Measurements from ENCODE around the gene REPIN1. TPM values are rescaled to one million over a fixed set of nuclear protein-coding genes. Genes with fewer than 3 reads are reported as not detected.

The REPIN1 gene
- total and polyA plus RNA-seq, 9 of the 15 experiments (the other 6 are each of a cell fraction or from before 2014, with no cell fraction given) = 8.1 to 283 (median 94.3) TPM

- TF ChIP-seq NKRF (IDR thresholded peaks at IDR 0.05; ENCODE audit: borderline replicate concordance) (no peak; the same call in 1 of the 2 replicates), ZNF3 (CRISPR knock-in tag; IDR thresholded peaks at IDR 0.05) (no peak), FOXA1 (IDR thresholded peaks at IDR 0.05; ENCODE audit: borderline replicate concordance) (no peak), ZFP30 (CRISPR knock-in tag; IDR thresholded peaks at IDR 0.05; ENCODE audit: borderline replicate concordance) (no peak), MAFK (IDR thresholded peaks at IDR 0.05; ENCODE audit: low read length) (peak; percentile 96), ZNF551 (CRISPR knock-in tag; IDR thresholded peaks at IDR 0.05) (no peak), ZKSCAN1 (IDR thresholded peaks at IDR 0.05; ENCODE audit: low read depth, low read length) (peak; percentile 80), ZNF217 (CRISPR knock-in tag; IDR thresholded peaks at IDR 0.05) (no peak), RBM34 (IDR thresholded peaks at IDR 0.05; ENCODE audit: borderline replicate concordance, insufficient read depth, low read length) (peak; percentile 96; the same call in 1 of the 2 replicates), SMARCB1 (IDR thresholded peaks at IDR 0.05; ENCODE audit: insufficient read length, low read depth) (no peak), SREBF1 (IDR thresholded peaks at IDR 0.05; ENCODE audit: borderline replicate concordance, low read depth, low read length) (peak; percentile 77), TRIM24 (IDR thresholded peaks at IDR 0.05) (no peak), ZNF212 (CRISPR knock-in tag; IDR thresholded peaks at IDR 0.05) (no peak), XRCC3 (IDR thresholded peaks at IDR 0.05) (no peak), ZNF253 (CRISPR knock-in tag; conservative IDR thresholded peaks at IDR 0.05) (no peak), HMGN3 (IDR thresholded peaks at IDR 0.05; ENCODE audit: borderline replicate concordance, extremely low read depth, insufficient read length, low read depth, low read length) (peak; percentile 98), SAP30 (IDR thresholded peaks at IDR 0.05; ENCODE audit: borderline replicate concordance, insufficient read depth, low read depth, low read length, poor library complexity, severe bottlenecking) (peak; percentile 66)
- TF ChIP-seq, protein P1, sequence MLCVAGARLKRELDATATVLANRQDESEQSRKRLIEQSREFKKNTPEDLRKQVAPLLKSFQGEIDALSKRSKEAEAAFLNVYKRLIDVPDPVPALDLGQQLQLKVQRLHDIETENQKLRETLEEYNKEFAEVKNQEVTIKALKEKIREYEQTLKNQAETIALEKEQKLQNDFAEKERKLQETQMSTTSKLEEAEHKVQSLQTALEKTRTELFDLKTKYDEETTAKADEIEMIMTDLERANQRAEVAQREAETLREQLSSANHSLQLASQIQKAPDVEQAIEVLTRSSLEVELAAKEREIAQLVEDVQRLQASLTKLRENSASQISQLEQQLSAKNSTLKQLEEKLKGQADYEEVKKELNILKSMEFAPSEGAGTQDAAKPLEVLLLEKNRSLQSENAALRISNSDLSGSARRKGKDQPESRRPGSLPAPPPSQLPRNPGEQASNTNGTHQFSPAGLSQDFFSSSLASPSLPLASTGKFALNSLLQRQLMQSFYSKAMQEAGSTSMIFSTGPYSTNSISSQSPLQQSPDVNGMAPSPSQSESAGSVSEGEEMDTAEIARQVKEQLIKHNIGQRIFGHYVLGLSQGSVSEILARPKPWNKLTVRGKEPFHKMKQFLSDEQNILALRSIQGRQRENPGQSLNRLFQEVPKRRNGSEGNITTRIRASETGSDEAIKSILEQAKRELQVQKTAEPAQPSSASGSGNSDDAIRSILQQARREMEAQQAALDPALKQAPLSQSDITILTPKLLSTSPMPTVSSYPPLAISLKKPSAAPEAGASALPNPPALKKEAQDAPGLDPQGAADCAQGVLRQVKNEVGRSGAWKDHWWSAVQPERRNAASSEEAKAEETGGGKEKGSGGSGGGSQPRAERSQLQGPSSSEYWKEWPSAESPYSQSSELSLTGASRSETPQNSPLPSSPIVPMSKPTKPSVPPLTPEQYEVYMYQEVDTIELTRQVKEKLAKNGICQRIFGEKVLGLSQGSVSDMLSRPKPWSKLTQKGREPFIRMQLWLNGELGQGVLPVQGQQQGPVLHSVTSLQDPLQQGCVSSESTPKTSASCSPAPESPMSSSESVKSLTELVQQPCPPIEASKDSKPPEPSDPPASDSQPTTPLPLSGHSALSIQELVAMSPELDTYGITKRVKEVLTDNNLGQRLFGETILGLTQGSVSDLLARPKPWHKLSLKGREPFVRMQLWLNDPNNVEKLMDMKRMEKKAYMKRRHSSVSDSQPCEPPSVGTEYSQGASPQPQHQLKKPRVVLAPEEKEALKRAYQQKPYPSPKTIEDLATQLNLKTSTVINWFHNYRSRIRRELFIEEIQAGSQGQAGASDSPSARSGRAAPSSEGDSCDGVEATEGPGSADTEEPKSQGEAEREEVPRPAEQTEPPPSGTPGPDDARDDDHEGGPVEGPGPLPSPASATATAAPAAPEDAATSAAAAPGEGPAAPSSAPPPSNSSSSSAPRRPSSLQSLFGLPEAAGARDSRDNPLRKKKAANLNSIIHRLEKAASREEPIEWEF (CRISPR knock-in tag; IDR thresholded peaks at IDR 0.05) = no peak; the same call in 1 of the 2 replicates
- TF ChIP-seq, protein P2, sequence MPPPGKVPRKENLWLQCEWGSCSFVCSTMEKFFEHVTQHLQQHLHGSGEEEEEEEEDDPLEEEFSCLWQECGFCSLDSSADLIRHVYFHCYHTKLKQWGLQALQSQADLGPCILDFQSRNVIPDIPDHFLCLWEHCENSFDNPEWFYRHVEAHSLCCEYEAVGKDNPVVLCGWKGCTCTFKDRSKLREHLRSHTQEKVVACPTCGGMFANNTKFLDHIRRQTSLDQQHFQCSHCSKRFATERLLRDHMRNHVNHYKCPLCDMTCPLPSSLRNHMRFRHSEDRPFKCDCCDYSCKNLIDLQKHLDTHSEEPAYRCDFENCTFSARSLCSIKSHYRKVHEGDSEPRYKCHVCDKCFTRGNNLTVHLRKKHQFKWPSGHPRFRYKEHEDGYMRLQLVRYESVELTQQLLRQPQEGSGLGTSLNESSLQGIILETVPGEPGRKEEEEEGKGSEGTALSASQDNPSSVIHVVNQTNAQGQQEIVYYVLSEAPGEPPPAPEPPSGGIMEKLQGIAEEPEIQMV (tag; conservative IDR thresholded peaks at IDR 0.05; ENCODE audit: low read depth) = no peak
Measured at GRCh38 chr7:150404805-150405583, 36.4 kb downstream of the REPIN1 start (continued).

Data from K562 (cell line).